Measurements from ENCODE around the gene NRBP1.
A peak's percentile ranks its signal among the peaks of the same experiment; 100 is the strongest.

The NRBP1 gene

GRCh38 chr2:27445615-27446014 is 17.2 kb downstream of the NRBP1 start:
- WGBS, 2 experiments = 96% methylated on average over 8 of the region's 8 CpGs
- no peaks in the 10 kb centered on the region for H3K27me3 ChIP-seq (ENCODE audit: control insufficient read depth, insufficient read depth, low read length, poor library complexity, severe bottlenecking)
- no peak overlapping the region for H3K4me3 ChIP-seq (ENCODE audit: insufficient read depth, low read depth, low read length)
- H3K4me1 ChIP-seq (ENCODE audit: control insufficient read depth, insufficient read depth, low read length) = peaks cover 6% of the 10 kb centered on the region
- peaks cover 28% of the 10 kb centered on the region for H3K36me3 ChIP-seq (ENCODE audit: control insufficient read depth, insufficient read depth, low read length)
- no peaks in the 10 kb centered on the region for H3K9me3 ChIP-seq (ENCODE audit: control insufficient read depth, low read length)
- no peak overlapping the region for H3K27ac ChIP-seq (ENCODE audit: insufficient read depth, low read depth, low read length, poor library complexity, severe bottlenecking)

- WGBS, 2 experiments = 89 to 98% methylated on average over 3 of the region's 3 CpGs
- Histone ChIP-seq H3K36me3 (ENCODE audit: control insufficient read depth, insufficient read depth, low read length) (peaks cover 23% of the 10 kb centered on the region), H3K4me3 (ENCODE audit: insufficient read depth, low read depth, low read length) (no peak overlapping the region), H3K4me1 (ENCODE audit: control insufficient read depth, insufficient read depth, low read length) (peaks cover 6% of the 10 kb centered on the region), H3K9me3 (ENCODE audit: control insufficient read depth, low read length) (no peaks in the 10 kb centered on the region), H3K27ac (ENCODE audit: insufficient read depth, low read depth, low read length, poor library complexity, severe bottlenecking) (no peak overlapping the region), H3K27me3 (ENCODE audit: control insufficient read depth, insufficient read depth, low read length, poor library complexity, severe bottlenecking) (no peaks in the 10 kb centered on the region)
Observed at GRCh38 chr2:27446057-27446456, 17.6 kb downstream of the NRBP1 start.

GRCh38 chr2:27448381-27448780 is 19.9 kb downstream of the NRBP1 start:
- Histone ChIP-seq H3K4me3 (ENCODE audit: insufficient read depth, low read depth, low read length) (no peak overlapping the region), H3K4me1 (ENCODE audit: control insufficient read depth, insufficient read depth, low read length) (no peaks in the 10 kb centered on the region), H3K36me3 (ENCODE audit: control insufficient read depth, insufficient read depth, low read length) (peaks cover 18% of the 10 kb centered on the region), H3K9me3 (ENCODE audit: control insufficient read depth, low read length) (no peaks in the 10 kb centered on the region), H3K27ac (ENCODE audit: insufficient read depth, low read depth, low read length, poor library complexity, severe bottlenecking) (no peak overlapping the region), H3K27me3 (ENCODE audit: control insufficient read depth, insufficient read depth, low read length, poor library complexity, severe bottlenecking) (no peaks in the 10 kb centered on the region)
- 60% methylated on average over 3 of the region's 3 CpGs for WGBS, 2 experiments

GRCh38 chr2:27451095-27451494 is 22.7 kb downstream of the NRBP1 start:
- H3K9me3 ChIP-seq (ENCODE audit: control insufficient read depth, low read length) = no peaks in the 10 kb centered on the region
- H3K4me1 ChIP-seq (ENCODE audit: control insufficient read depth, insufficient read depth, low read length) = no peaks in the 10 kb centered on the region
- H3K4me3 ChIP-seq (ENCODE audit: insufficient read depth, low read depth, low read length) = no peak overlapping the region
- WGBS, 2 experiments = 46 to 48% methylated on average over 1 of the region's 1 CpG
- H3K27ac ChIP-seq (ENCODE audit: insufficient read depth, low read depth, low read length, poor library complexity, severe bottlenecking) = no peak overlapping the region
- H3K36me3 ChIP-seq (ENCODE audit: control insufficient read depth, insufficient read depth, low read length) = peaks cover 22% of the 10 kb centered on the region
- no peaks in the 10 kb centered on the region for H3K27me3 ChIP-seq (ENCODE audit: control insufficient read depth, insufficient read depth, low read length, poor library complexity, severe bottlenecking)

GRCh38 chr2:27453968-27454367 is 25.5 kb downstream of the NRBP1 start:
- Histone ChIP-seq H3K4me1 (ENCODE audit: control insufficient read depth, insufficient read depth, low read length) (no peaks in the 10 kb centered on the region), H3K36me3 (ENCODE audit: control insufficient read depth, insufficient read depth, low read length) (peaks cover 25% of the 10 kb centered on the region), H3K27me3 (ENCODE audit: control insufficient read depth, insufficient read depth, low read length, poor library complexity, severe bottlenecking) (no peaks in the 10 kb centered on the region), H3K27ac (ENCODE audit: insufficient read depth, low read depth, low read length, poor library complexity, severe bottlenecking) (no peak overlapping the region), H3K9me3 (ENCODE audit: control insufficient read depth, low read length) (no peaks in the 10 kb centered on the region), H3K4me3 (ENCODE audit: insufficient read depth, low read depth, low read length) (no peak overlapping the region)
- WGBS, 2 experiments = 91 to 93% methylated on average over 7 of the region's 7 CpGs

GRCh38 chr2:27461118-27461517 is 32.7 kb downstream of the NRBP1 start:
- WGBS, 2 experiments = 96% methylated on average over 8 of the region's 8 CpGs
- no peaks in the 10 kb centered on the region for H3K9me3 ChIP-seq (ENCODE audit: control insufficient read depth, low read length)
- H3K4me1 ChIP-seq (ENCODE audit: control insufficient read depth, insufficient read depth, low read length) = no peaks in the 10 kb centered on the region
- H3K27me3 ChIP-seq (ENCODE audit: control insufficient read depth, insufficient read depth, low read length, poor library complexity, severe bottlenecking) = no peaks in the 10 kb centered on the region
- no peak overlapping the region for H3K27ac ChIP-seq (ENCODE audit: insufficient read depth, low read depth, low read length, poor library complexity, severe bottlenecking)
- peaks cover 11% of the 10 kb centered on the region for H3K36me3 ChIP-seq (ENCODE audit: control insufficient read depth, insufficient read depth, low read length)
- no peak overlapping the region for H3K4me3 ChIP-seq (ENCODE audit: insufficient read depth, low read depth, low read length)

GRCh38 chr2:27464443-27464842 is 36.0 kb downstream of the NRBP1 start:
- Histone ChIP-seq H3K4me1 (ENCODE audit: control insufficient read depth, insufficient read depth, low read length) (no peaks in the 10 kb centered on the region), H3K27me3 (ENCODE audit: control insufficient read depth, insufficient read depth, low read length, poor library complexity, severe bottlenecking) (no peaks in the 10 kb centered on the region), H3K27ac (ENCODE audit: insufficient read depth, low read depth, low read length, poor library complexity, severe bottlenecking) (no peak overlapping the region), H3K36me3 (ENCODE audit: control insufficient read depth, insufficient read depth, low read length) (no peaks in the 10 kb centered on the region), H3K4me3 (ENCODE audit: insufficient read depth, low read depth, low read length) (no peak overlapping the region), H3K9me3 (ENCODE audit: control insufficient read depth, low read length) (no peaks in the 10 kb centered on the region)
- WGBS, 2 experiments = 93 to 95% methylated on average over 7 of the region's 7 CpGs

- Histone ChIP-seq H3K27me3 (ENCODE audit: control insufficient read depth, insufficient read depth, low read length, poor library complexity, severe bottlenecking) (no peaks in the 10 kb centered on the region), H3K36me3 (ENCODE audit: control insufficient read depth, insufficient read depth, low read length) (peaks cover 6% of the 10 kb centered on the region), H3K4me1 (ENCODE audit: control insufficient read depth, insufficient read depth, low read length) (no peaks in the 10 kb centered on the region), H3K27ac (ENCODE audit: insufficient read depth, low read depth, low read length, poor library complexity, severe bottlenecking) (no peak overlapping the region), H3K4me3 (ENCODE audit: insufficient read depth, low read depth, low read length) (no peak overlapping the region), H3K9me3 (ENCODE audit: control insufficient read depth, low read length) (no peaks in the 10 kb centered on the region)
- WGBS, 2 experiments = 90 to 92% methylated on average over 4 to 5 of the region's 5 CpGs
Observed at GRCh38 chr2:27471961-27472360, 43.5 kb downstream of the NRBP1 start.

- H3K36me3 ChIP-seq (ENCODE audit: control insufficient read depth, insufficient read depth, low read length) = no peaks in the 10 kb centered on the region
- H3K27ac ChIP-seq (ENCODE audit: insufficient read depth, low read depth, low read length, poor library complexity, severe bottlenecking) = no peak overlapping the region
- no peaks in the 10 kb centered on the region for H3K27me3 ChIP-seq (ENCODE audit: control insufficient read depth, insufficient read depth, low read length, poor library complexity, severe bottlenecking)
- no peak overlapping the region for H3K4me3 ChIP-seq (ENCODE audit: insufficient read depth, low read depth, low read length)
- 44 to 59% methylated on average over 3 of the region's 3 CpGs for WGBS, 2 experiments
- H3K9me3 ChIP-seq (ENCODE audit: control insufficient read depth, low read length) = no peaks in the 10 kb centered on the region
- peaks cover 3% of the 10 kb centered on the region for H3K4me1 ChIP-seq (ENCODE audit: control insufficient read depth, insufficient read depth, low read length)
Observed at GRCh38 chr2:27485496-27485895, 57.1 kb downstream of the NRBP1 start.

- Histone ChIP-seq H3K27me3 (ENCODE audit: control insufficient read depth, insufficient read depth, low read length, poor library complexity, severe bottlenecking) (peaks cover 10% of the 10 kb centered on the region), H3K36me3 (ENCODE audit: control insufficient read depth, insufficient read depth, low read length) (no peaks in the 10 kb centered on the region), H3K4me1 (ENCODE audit: control insufficient read depth, insufficient read depth, low read length) (peaks cover 3% of the 10 kb centered on the region), H3K27ac (ENCODE audit: insufficient read depth, low read depth, low read length, poor library complexity, severe bottlenecking) (peak overlapping the region; percentile 1), H3K4me3 (ENCODE audit: insufficient read depth, low read depth, low read length) (peak overlapping the region; percentile 78), H3K9me3 (ENCODE audit: control insufficient read depth, low read length) (no peaks in the 10 kb centered on the region)
- 5 to 10% methylated on average over 11 of the region's 11 CpGs for WGBS, 2 experiments
Observed at GRCh38 chr2:27489118-27489497, 60.7 kb downstream of the NRBP1 start.
